MM.1S (cell line): ENCODE measurements around the gene MST1R.

Experiments
- CTCF ChIP-seq: fragments of 300-600 bp; sonication (generic); IDR thresholded peaks from 2 replicates; pipeline ENCODE4 v1.5.1; 2016; ENCODE audit warnings: antibody characterized with exemption, low read length, mixed read lengths
- EZH2 ChIP-seq: fragments of 300-600 bp; sonication (generic); optimal IDR thresholded peaks from 2 replicates; pipeline ENCODE3; 2017; ENCODE audit warnings: low read depth, mild to moderate bottlenecking, antibody characterized with exemption, low read length, mixed read lengths

DNA sequence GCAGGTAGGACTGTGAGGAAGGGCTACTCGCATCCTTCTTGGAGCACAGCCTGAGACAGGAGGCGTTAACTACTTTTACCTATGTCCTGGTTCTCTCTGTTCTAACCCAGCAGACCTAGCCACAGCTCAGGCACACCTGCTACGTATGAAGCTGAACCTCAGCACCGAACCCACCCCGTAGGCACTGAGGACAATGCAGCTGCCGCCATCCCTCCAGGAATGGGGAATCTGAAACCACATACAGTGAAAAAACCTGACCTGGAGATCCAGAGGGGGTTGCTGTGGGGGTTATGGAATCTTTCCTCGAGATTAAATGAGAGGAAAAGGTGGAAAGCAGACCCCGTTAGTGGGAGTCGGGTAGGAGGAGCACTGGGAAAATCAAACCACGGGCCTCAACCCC is 14.4 kb downstream of the MST1R start:
- TF ChIP-seq CTCF (no peak), EZH2 (no peak)
